Loucy (cell line): ENCODE measurements around the gene MYCN.

Experiments
- H2AFZ ChIP-seq: fragments of 200-600 bp; sonication (generic); 2 replicates; pipeline ENCODE4 v1.6.0; 2016; ENCODE audit warnings: antibody characterized with exemption, mild to moderate bottlenecking, low read length, moderate library complexity
- H3F3A ChIP-seq: fragments of 200-600 bp; 2 replicates; pipeline ENCODE4 v1.6.0; 2016; ENCODE audit warnings: antibody characterized with exemption, low read depth, mild to moderate bottlenecking
- H3K27me3 ChIP-seq: fragments of 200-600 bp; sonication (generic); 2 replicates; pipeline ENCODE4 v1.6.1; 2014; ENCODE audit warnings: low read length, mild to moderate bottlenecking; ENCODE audit not compliant: insufficient read depth, poor library complexity, severe bottlenecking
- H3K36me3 ChIP-seq: fragments of 200-600 bp; sonication (generic); 2 replicates; pipeline ENCODE4 v1.6.1; 2016; ENCODE audit warnings: low read length; ENCODE audit not compliant: insufficient read depth
- H3K4me1 ChIP-seq: fragments of 200-600 bp; sonication (generic); 2 replicates; pipeline ENCODE4 v1.5.1; 2014; ENCODE audit warnings: low read length, mild to moderate bottlenecking; ENCODE audit not compliant: insufficient read depth, poor library complexity, severe bottlenecking
- H3K4me2 ChIP-seq: fragments of 200-600 bp; sonication (generic); 2 replicates; pipeline ENCODE4 v1.6.0; 2014; ENCODE audit warnings: antibody characterized with exemption, low read length, low read depth, mild to moderate bottlenecking; ENCODE audit not compliant: poor library complexity, severe bottlenecking
- H3K4me3 ChIP-seq: fragments of 200-600 bp; sonication (generic); 2 replicates; pipeline ENCODE4 v1.5.1; 2014; ENCODE audit warnings: low read length, mild to moderate bottlenecking, mixed read lengths; ENCODE audit not compliant: poor library complexity, severe bottlenecking
- H3K79me2 ChIP-seq: fragments of 200-600 bp; sonication (generic); 2 replicates; pipeline ENCODE4 v1.6.1; 2014; ENCODE audit warnings: low read length; ENCODE audit not compliant: insufficient read depth
- H3K9ac ChIP-seq: fragments of 200-600 bp; sonication (generic); 2 replicates; pipeline ENCODE4 v1.6.0; 2014; ENCODE audit warnings: mild to moderate bottlenecking, low read depth, low read length, moderate library complexity; ENCODE audit not compliant: poor library complexity, severe bottlenecking
- H3K9me2 ChIP-seq: fragments of 200-600 bp; sonication (generic); replicated peaks from 2 replicates; pipeline ENCODE4 v1.6.1; 2016; ENCODE audit warnings: low read depth, low read length, mixed read lengths
- H3K9me3 ChIP-seq: fragments of 200-600 bp; sonication (generic); 2 replicates; pipeline ENCODE4 v1.6.1; 2014; ENCODE audit warnings: mild to moderate bottlenecking, antibody characterized with exemption, low read length, low read depth; ENCODE audit not compliant: insufficient read depth
- H4K20me1 ChIP-seq: fragments of 200-600 bp; sonication (generic); 2 replicates; pipeline ENCODE4 v1.6.0; 2014; ENCODE audit warnings: antibody characterized with exemption, low read length, mild to moderate bottlenecking; ENCODE audit not compliant: insufficient read depth, poor library complexity, severe bottlenecking
- CTCF ChIP-seq: fragments of 200-600 bp; sonication (generic); conservative IDR thresholded peaks from 2 replicates; pipeline ENCODE4 v1.5.1; 2014; ENCODE audit warnings: mild to moderate bottlenecking, antibody characterized with exemption, low read length
- EZH2phosphoT487 ChIP-seq: fragments of 200-600 bp; IDR thresholded peaks from 2 replicates; pipeline ENCODE4 v1.6.1; 2018; ENCODE audit warnings: antibody characterized with exemption, mild to moderate bottlenecking, moderate library complexity, borderline replicate concordance

The MYCN gene

GRCh38 chr2:15895615-15896469, 44.5 kb upstream of the MYCN start:
- H3K4me1 ChIP-seq: no peaks in the 10 kb centered on the region
- no peaks in the 10 kb centered on the region for H3K79me2 ChIP-seq
- H3F3A ChIP-seq: no peaks in the 10 kb centered on the region
- no peaks in the 10 kb centered on the region for H3K36me3 ChIP-seq
- H3K4me3 ChIP-seq: no peak overlapping the region
- H3K9me2 ChIP-seq: no peaks in the 10 kb centered on the region
- TF ChIP-seq CTCF (no peak), EZH2phosphoT487 (no peak)
- peaks cover 3% of the 10 kb centered on the region; the same call in 1 of the 2 replicates for H3K9me3 ChIP-seq
- no peak overlapping the region for H3K9ac ChIP-seq
- H4K20me1 ChIP-seq: no peaks in the 10 kb centered on the region
- H3K27me3 ChIP-seq: no peaks in the 10 kb centered on the region
- no peak overlapping the region for H2AFZ ChIP-seq
- H3K4me2 ChIP-seq: no peak overlapping the region

- H3K36me3 ChIP-seq: no peaks in the 10 kb centered on the region
- H3K4me1 ChIP-seq: no peaks in the 10 kb centered on the region
Observed at GRCh38 chr2:15896859-15897258, 43.5 kb upstream of the MYCN start.

GRCh38 chr2:15897431-15898098, 42.8 kb upstream of the MYCN start:
- Histone ChIP-seq H3K9me3 (peaks cover 3% of the 10 kb centered on the region; the same call in 1 of the 2 replicates), H3F3A (no peaks in the 10 kb centered on the region), H3K36me3 (no peaks in the 10 kb centered on the region), H3K4me2 (no peak overlapping the region), H3K4me3 (no peak overlapping the region), H3K4me1 (no peaks in the 10 kb centered on the region), H3K9ac (no peak overlapping the region), H3K9me2 (no peaks in the 10 kb centered on the region), H2AFZ (no peak overlapping the region), H3K27me3 (no peaks in the 10 kb centered on the region), H4K20me1 (no peaks in the 10 kb centered on the region), H3K79me2 (no peaks in the 10 kb centered on the region)
- TF ChIP-seq CTCF (no peak), EZH2phosphoT487 (no peak)

More at GRCh38 chr2:15896859-15897258, 43.5 kb upstream of the MYCN start:
- Histone ChIP-seq H3K79me2 (no peaks in the 10 kb centered on the region), H3K4me3 (no peak overlapping the region), H4K20me1 (no peaks in the 10 kb centered on the region), H3K9ac (no peak overlapping the region), H3K9me2 (no peaks in the 10 kb centered on the region), H2AFZ (no peak overlapping the region), H3K9me3 (peaks cover 3% of the 10 kb centered on the region; the same call in 1 of the 2 replicates), H3F3A (no peaks in the 10 kb centered on the region), H3K27me3 (no peaks in the 10 kb centered on the region), H3K4me2 (no peak overlapping the region)
- TF ChIP-seq CTCF: no peak
- no peak for TF ChIP-seq EZH2phosphoT487
